HEK293T (cell line): ENCODE results near the gene THOC1.

Experiments used
- CTCF ChIA-PET: fragments of 350-600 bp; formaldehyde crosslinking; extraction: SDS; loops from one replicate; lab custom pipeline; 2021; ENCODE audit warnings: antibody characterized with exemption, inconsistent platforms; lab: Yijun Ruan, JAX
- POLR2A ChIA-PET: fragments of 350-600 bp; formaldehyde crosslinking; extraction: SDS; loops from one replicate; lab custom pipeline; 2020; ENCODE audit warnings: antibody characterized with exemption, inconsistent platforms; lab: Yijun Ruan, JAX
- DNase-seq: peaks from one replicate; pipeline ENCODE4 v3.0.0; 2012; ENCODE audit warnings: mixed read lengths; ENCODE audit errors: extremely low spot score
- ARNT ChIP-seq: fragments of 450-650 bp; IDR thresholded peaks from 2 replicates; pipeline ENCODE4 v1.6.1; 2017; ENCODE audit warnings: mild to moderate bottlenecking
- BHLHE40 ChIP-seq: fragments of 450-650 bp; IDR thresholded peaks from 2 replicates; pipeline ENCODE4 v1.6.1; 2016; ENCODE audit warnings: mild to moderate bottlenecking, moderate library complexity, borderline replicate concordance
- CTBP1 ChIP-seq: fragments of 450-650 bp; IDR thresholded peaks from 2 replicates; pipeline ENCODE4 v1.6.1; 2016; ENCODE audit warnings: borderline replicate concordance
- ELF4 ChIP-seq: fragments of 450-650 bp; IDR thresholded peaks from 2 replicates; pipeline ENCODE4 v1.6.1; 2017; ENCODE audit warnings: antibody characterized with exemption
- FOXA1 ChIP-seq: fragments of 450-650 bp; IDR thresholded peaks from 2 replicates; pipeline ENCODE4 v1.6.1; 2016; ENCODE audit warnings: mild to moderate bottlenecking
- FOXK2 ChIP-seq: fragments of 450-650 bp; IDR thresholded peaks from 2 replicates; pipeline ENCODE4 v1.6.1; 2016; ENCODE audit warnings: mild to moderate bottlenecking
- FOXM1 ChIP-seq: fragments of 450-650 bp; IDR thresholded peaks from 2 replicates; pipeline ENCODE4 v1.6.1; 2017; ENCODE audit warnings: mild to moderate bottlenecking, borderline replicate concordance
- HDGF ChIP-seq: fragments of 450-650 bp; IDR thresholded peaks from 2 replicates; pipeline ENCODE4 v1.6.1; 2017; ENCODE audit warnings: antibody characterized with exemption, borderline replicate concordance
- L3MBTL2 ChIP-seq: fragments of 450-650 bp; conservative IDR thresholded peaks from 2 replicates; pipeline ENCODE4 v1.6.1; 2016; ENCODE audit warnings: mild to moderate bottlenecking
- LEF1 ChIP-seq: fragments of 450-650 bp; IDR thresholded peaks from 2 replicates; pipeline ENCODE4 v1.6.1; 2017; ENCODE audit warnings: mild to moderate bottlenecking, borderline replicate concordance
- NFRKB ChIP-seq: fragments of 450-650 bp; IDR thresholded peaks from 2 replicates; pipeline ENCODE4 v1.6.1; 2016; ENCODE audit warnings: mild to moderate bottlenecking, moderate library complexity
- PKNOX1 ChIP-seq: fragments of 450-650 bp; IDR thresholded peaks from 2 replicates; pipeline ENCODE4 v1.6.1; 2016
- SP1 ChIP-seq: fragments of 450-650 bp; IDR thresholded peaks from 2 replicates; pipeline ENCODE4 v1.6.1; 2017
- SUZ12 ChIP-seq: fragments of 450-650 bp; IDR thresholded peaks from 2 replicates; pipeline ENCODE4 v1.6.1; 2016; ENCODE audit warnings: mild to moderate bottlenecking
- TARDBP ChIP-seq: fragments of 450-650 bp; IDR thresholded peaks from 2 replicates; pipeline ENCODE4 v1.6.1; 2016
- ZNF384 ChIP-seq: fragments of 450-650 bp; IDR thresholded peaks from 2 replicates; pipeline ENCODE4 v1.6.1; 2016

Gene THOC1

GRCh38 chr18:289026-289425, 21.2 kb upstream of the THOC1 start:
- TF ChIP-seq ZNF384 = no peak
- no peak for TF ChIP-seq CTBP1
- TF ChIP-seq BHLHE40 = no peak
- no peak for TF ChIP-seq NFRKB
- no peak for TF ChIP-seq SUZ12
- TF ChIP-seq FOXM1 = no peak
- no peak for TF ChIP-seq ARNT
- TF ChIP-seq LEF1 = no peak
- no peak for TF ChIP-seq SP1
- no peak for TF ChIP-seq PKNOX1
- no peak for TF ChIP-seq FOXA1
- TF ChIP-seq ELF4 = no peak
- no peak for TF ChIP-seq HDGF
- no peak for DNase-seq
- POLR2A ChIA-PET = no interaction called here
- CTCF ChIA-PET = no interaction called here

- ChIA-PET POLR2A (no interaction called here), CTCF (no interaction called here)
- DNase-seq = no peak
- TF ChIP-seq TARDBP (no peak), NFRKB (no peak), SP1 (no peak), PKNOX1 (no peak), SUZ12 (no peak), LEF1 (no peak), CTBP1 (no peak), L3MBTL2 (no peak), FOXM1 (no peak), BHLHE40 (no peak), ELF4 (no peak), FOXA1 (no peak), ZNF384 (no peak), FOXK2 (no peak), HDGF (no peak), ARNT (no peak)
These were observed 18.9 kb upstream of the THOC1 start for GRCh38 chr18:286515-287310.

GRCh38 chr18:285817-286216, 18.0 kb upstream of the THOC1 start:
- CTCF ChIA-PET = no interaction called here
- no peak for DNase-seq
- TF ChIP-seq FOXM1 (no peak), ELF4 (no peak), L3MBTL2 (no peak), CTBP1 (no peak), TARDBP (no peak), LEF1 (no peak), HDGF (no peak), FOXA1 (no peak), FOXK2 (no peak), SP1 (no peak), PKNOX1 (no peak), ARNT (no peak)
- POLR2A ChIA-PET = no interaction called here

GRCh38 chr18:275486-275885, 7.6 kb upstream of the THOC1 start:
- no peak for DNase-seq
- TF ChIP-seq FOXK2 = no peak
- ChIA-PET POLR2A (no interaction called here), CTCF (no interaction called here)

- POLR2A ChIA-PET = no interaction called here
- DNase-seq = no peak
- TF ChIP-seq PKNOX1 = no peak
- TF ChIP-seq FOXM1 = no peak
- TF ChIP-seq CTBP1 = no peak
- TF ChIP-seq FOXA1 = no peak
- TF ChIP-seq HDGF = no peak
- no peak for TF ChIP-seq LEF1
- TF ChIP-seq FOXK2 = no peak
- TF ChIP-seq SUZ12 = no peak
- no peak for TF ChIP-seq ZNF384
- TF ChIP-seq BHLHE40 = no peak
- TF ChIP-seq TARDBP = no peak
- no peak for TF ChIP-seq ELF4
- no peak for TF ChIP-seq L3MBTL2
- no peak for TF ChIP-seq NFRKB
- no peak for TF ChIP-seq ARNT
- no peak for TF ChIP-seq SP1
- CTCF ChIA-PET = no interaction called here
These were observed 6.5 kb upstream of the THOC1 start for GRCh38 chr18:274313-274712.

- no peak for DNase-seq
- POLR2A ChIA-PET = no interaction called here
- no peak for TF ChIP-seq SP1
- CTCF ChIA-PET = no interaction called here
These were observed 5.7 kb upstream of the THOC1 start for GRCh38 chr18:273525-273924.
